Fibroblast of the conjunctiva (primary cell): ENCODE results near the gene TENM4.
A peak's percentile ranks its signal among the peaks of the same experiment; 100 is the strongest.
"Not testable (repeated sequence)": the region's sequence is repeated elsewhere in the genome, so short reads cannot be mapped to it uniquely, and the experiment has no call there.

ENCODE experiments used
- DNase-seq: peaks from one replicate; pipeline ENCODE4 v3.0.0-alpha.2; 2010; ENCODE audit warnings: low read depth

The TENM4 gene

DNA sequence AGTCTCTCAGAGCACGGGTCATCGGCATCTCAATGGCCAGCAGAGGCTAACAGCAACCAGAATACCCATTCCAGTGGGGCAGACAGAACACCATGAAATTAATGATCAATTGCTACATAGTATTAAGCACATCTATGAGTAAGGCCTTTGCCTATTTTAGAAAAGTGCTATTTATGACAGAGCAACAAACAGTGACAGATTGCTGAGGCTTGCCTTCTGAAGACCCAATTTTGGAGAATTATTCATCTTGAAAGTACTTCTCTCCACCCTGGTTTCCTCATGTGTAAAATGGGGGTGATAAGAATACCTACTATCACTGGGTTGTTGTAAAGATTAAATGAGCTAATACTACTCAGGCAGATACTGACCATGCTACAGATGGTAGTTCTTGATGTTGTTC is 232.7 kb downstream of the TENM4 start:
- DNase-seq = no peak

DNA sequence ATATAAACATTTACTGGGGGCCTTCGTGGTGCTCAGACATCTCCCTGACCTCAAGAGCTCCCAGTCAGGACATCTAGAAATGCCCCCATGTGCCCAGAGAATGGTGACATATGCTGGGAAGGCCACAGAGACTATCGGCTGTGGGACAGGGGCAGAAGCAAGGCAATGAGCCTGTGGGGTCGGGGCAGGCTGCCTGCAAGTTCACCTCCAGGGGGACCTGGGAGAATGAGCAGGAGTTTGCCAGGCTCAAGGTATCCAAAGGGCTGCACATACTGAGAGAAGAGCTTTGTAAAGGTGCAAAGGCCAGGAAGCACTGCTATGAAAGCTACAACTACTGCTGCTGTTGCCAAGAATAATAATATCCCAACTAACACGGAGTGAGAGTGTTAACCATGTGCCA is 233.9 kb downstream of the TENM4 start:
- no peak for DNase-seq

DNA sequence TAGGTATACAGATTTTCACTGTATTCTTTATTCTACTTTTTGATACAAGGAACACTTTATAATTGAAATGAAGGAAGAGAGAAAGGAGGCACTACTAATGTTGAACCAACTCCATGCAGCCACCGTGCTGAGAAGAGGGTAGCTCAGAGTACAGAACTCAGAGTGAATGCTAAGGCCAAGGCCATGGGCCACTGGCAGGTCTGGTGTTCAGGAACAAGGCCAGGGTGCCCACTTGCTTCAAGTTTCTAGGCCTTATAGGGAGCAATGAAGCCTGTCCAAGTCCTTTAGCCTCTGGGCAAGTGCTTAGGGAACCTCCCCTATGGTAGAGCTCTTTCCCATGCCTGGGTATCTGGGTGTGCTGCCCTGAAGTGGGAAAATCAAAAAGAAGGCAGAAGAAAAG is 235.0 kb downstream of the TENM4 start:
- DNase-seq = no peak

DNA sequence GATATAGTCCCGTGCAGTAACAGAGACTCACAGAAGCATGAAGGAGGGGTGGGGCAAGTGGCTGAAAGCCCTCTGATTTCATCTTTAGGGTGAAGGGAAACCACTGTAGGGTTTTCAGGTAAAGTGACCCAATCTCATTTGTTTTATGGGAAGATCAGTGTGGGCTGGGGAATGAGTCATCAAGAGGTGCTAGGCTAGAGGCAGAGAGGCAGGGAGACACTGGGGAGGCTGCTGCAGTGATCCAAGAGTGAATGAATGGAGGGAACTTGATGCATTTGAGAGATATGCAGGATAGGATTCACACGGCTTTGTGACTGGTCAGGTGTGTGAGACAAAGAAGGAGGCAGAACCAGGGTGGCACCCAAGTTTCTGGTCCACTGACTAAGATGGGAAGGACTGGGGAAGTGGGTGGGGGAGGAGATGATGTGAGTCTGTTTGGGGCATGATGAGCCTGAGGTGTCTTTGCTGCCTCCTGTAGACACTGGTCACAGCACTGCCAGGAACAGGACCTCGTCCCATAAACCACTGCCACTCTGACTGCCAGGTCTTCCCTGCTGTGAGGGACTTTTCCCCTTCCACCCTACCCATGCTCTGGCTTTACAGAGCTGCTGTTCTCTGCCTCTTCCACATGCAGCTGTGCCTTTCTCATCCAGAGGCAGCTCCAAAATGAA is 239.0 kb downstream of the TENM4 start:
- DNase-seq = no peak

DNA sequence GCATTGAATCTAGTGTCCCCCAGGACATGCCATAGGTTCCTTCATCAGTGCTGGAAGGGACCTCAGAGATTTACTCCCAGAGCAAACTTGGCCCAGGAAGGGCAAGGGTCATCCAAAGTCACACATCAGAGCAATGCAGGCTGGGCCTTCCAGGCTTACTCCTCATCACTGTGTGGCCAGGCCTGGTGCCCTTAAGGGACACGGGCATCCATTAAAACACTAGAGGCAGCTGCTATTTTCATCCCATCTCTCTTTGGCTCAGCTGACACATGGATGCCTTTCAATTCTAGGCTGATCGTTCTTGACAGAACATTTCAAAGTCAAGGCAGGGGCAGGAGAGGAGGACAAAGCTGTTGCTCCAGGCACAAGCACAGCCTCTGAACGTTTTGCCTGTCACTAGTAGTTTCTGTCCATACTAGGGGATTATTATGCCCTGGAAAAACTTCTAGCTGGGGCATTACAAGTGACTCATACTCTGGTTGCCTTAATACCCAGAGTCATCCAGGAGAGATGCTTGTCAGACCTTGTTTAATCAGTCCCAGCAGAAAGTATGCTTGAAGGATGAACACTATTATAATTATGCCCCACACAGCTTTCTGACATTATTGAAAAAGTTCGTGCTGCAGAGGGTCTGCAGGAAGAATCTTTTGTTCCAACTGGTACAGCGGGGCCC is 240.3 kb downstream of the TENM4 start:
- DNase-seq = no peak

DNA sequence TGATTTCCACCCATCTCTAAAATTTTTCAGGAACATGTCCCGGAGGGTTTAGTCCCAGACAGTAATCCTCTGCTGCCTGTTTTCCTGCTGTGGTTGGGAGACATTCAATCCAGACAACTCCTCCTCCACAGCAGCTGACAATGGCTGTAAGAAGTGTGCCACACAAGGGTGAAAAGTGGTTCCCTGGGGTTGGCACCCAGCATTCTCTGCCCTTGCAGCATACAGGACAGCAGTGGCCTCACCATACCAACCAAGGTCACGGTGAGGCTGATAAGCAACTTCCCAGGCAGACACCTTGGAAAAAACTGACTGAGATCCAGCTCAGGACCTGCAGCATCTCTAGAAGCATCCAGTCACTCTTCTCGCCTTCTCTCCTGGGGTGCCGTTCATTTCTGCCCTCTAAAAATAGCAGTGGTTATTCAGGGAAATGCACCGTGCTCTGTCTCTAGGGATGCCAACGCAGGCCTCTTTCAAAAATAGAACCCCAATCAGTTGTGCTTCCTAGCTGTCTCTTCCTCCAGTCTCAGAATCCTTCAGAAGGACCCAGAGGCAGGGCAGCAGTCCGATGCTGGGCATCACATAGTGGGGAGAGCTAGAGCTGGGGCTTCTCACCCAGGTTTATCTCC is 241.0 kb downstream of the TENM4 start:
- no peak for DNase-seq

DNA sequence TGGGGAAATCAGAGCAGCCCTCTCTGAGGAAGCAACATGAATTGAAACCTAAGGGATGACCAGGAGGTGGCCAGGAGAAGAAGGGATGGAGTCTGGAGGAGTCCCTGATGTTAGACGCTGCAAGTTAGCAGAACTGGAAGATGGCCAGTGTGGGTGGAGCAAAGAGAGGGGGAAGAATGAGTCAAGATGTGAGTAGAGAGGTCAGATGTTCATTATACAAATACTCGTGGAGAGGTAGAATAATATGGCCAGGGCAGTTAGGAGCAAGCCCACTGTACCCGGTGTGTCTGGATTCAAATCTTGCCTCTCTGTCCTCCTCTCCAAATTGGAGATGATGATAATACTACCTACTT is 242.0 kb downstream of the TENM4 start:
- DNase-seq = no peak

DNA sequence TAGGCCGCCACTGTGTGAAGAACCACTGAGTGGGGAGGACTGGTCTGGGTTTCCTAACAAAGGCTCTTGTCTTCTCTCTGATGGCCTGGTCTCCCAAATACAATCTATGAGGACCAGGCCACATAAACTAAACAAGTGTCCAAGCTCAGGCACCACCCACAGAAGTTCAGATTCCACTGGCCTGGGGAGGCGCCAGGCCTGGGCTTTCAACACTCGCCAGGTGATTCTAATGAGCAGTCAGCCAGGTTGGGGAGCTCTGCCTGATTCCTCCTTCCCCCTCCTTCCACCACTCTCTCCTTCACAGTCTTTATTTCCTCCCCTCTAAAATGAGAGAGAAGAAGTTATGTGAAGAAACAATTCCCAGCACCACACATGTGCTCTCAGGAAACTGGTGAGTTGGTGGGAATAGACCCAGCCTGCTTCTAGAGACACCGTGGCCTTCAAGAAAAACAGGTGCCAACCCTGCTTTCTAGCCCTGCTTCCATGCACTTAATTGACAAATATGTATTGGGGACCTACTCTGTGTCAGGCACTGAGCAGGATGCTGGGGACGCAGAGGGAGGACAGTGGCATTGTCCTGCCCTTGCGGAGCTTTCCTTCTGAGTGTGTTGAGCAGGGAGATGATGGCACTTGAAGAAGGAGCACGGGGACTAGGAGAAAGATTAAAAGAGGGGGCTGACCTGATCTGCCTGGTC is 242.5 kb downstream of the TENM4 start:
- no peak for DNase-seq

DNA sequence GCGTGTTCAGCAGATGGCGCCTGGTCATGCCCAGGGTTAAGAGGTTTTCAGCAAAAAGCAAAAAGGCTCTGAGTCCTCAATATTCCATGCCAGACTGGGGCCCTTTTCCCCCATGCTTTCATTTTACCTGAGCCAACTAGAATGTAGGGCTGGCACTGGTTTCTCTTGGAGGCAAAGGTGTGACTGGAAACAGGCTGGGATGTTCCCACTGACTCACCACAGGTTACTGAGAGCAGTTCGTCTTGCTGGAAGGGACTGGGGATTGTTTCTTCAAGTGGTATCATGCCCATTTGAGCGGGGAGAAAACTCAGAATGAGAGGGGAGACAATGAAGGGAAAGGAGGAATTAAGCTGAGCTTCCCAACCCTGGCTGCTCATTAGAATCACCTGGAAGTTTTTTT is 243.9 kb downstream of the TENM4 start:
- no peak for DNase-seq

DNA sequence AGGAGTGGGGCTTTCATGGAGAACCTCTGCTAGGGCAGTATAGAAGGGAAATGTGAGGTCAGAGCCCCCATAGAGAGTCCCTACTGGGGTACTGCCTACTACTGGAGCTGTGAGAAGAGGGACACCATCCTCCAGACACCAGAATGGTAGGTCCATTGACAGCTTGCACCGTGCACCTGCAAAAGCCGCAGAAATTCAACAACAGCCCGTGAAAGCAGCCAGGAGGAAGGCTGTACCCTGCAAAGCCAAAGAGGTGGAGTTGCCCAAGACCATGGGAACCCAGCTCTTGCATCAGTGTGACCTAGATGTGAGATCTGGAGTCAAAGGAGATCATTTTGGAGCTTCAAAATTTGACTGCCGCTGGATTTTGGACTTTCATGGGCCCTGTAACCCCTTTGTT is 245.6 kb downstream of the TENM4 start:
- DNase-seq = no peak

DNA sequence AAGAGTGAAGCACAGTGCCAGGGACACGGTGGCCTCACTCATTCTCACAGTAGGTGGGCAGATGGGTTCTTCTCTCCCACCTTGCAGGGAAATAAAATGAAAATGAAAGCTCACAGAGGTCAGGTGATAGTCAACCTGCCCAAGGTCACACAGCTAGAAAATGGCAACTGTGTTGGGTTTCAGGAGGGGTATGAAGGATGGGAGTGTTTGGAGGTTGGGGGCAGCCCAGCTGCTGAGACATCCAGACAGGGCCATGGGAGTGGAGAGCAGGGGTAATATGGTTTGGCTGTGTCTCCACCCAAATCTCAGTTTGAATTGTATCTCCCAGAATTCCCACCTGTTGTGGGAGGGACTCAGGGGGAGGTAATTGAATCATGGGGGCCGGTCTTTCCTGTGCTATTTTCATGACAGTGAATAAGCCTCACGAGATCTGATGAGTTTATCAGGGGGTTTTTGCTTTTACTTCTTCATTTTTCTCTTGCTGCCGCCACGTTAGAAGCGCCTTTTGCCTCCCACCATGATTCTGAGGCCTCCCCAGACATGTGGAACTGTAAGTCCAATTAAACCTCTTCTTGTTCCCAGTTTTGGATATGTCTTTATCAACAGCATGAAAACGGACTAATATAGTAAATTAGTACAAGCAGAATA is 247.0 kb downstream of the TENM4 start:
- no peak for DNase-seq

DNA sequence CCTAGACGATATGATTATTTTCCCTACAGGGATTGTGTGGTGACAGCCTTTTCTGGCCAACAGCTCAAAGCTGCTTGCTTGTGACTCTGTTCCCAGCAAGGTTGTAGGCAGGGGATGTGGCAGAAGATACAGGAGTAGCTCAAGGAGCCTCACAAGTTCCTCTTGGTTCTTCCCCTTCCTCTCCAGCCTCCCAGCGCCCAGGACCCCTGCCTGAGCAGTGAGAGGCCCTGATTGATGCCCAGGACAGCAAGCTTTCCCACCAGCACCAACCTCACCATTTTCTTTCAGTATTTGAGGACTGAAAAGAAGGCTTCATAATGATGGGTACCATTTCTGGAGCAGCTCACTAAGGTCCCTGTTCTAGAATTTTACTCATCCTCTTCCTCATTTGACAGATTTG is 248.0 kb downstream of the TENM4 start:
- no peak for DNase-seq

DNA sequence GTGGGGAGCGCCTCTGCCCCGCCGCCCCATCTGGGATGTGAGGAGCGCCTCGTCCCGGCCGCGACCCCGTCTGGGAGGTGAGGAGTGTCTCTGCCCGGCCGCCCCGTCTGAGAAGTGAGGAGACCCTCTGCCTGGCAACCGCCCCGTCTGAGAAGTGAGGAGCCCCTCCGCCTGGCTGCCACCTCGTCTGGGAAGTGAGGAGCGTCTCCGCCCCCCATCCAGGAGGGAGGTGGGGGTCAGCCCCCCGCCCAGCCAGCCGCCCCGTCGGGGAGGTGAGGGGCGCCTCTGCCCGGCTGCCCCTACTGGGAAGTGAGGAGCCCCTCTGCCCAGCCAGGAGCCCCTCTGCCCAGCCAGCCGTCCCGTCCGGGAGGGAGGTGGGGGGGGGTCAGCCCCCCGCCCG is 249.1 kb downstream of the TENM4 start:
- DNase-seq = not testable (repeated sequence)

DNA sequence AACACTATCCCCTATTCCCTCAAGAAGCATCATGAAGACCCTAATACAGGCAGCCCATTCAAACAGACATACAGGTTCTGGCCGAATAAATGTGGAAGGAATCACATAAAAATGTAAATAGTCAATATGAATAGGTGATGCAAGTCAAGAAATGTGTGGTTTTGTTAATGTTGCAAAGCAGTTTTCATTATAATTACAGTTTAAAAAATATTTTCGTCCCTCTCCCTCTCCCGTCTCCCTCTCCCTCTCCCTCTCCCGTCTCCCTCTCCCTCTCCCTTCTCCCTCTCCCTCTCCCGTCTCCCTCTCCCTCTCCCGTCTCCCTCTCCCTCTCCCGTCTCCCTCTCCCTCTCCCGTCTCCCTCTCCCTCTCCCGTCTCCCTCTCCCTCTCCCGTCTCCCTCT is 250.3 kb downstream of the TENM4 start:
- not testable (repeated sequence) for DNase-seq

DNA sequence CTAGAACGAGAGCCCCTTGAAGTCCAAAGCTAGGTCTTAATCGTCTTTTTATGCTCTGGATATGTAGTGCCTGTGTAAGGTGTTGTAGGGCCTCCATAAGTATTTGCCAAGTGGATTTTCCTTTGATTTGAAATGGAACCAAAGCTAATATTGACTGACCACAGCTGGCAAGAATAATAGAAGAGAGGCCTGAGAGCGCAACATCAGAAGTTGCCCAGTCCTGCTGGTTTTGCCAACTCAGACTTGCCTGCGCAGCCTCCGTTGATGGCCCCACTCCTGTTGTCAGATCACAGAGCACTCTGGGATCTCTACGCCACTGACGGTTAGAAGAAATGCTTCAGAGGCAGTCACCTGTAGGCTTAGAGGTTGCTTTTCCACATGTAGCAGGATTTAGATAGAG is 251.2 kb downstream of the TENM4 start:
- DNase-seq = no peak

DNA sequence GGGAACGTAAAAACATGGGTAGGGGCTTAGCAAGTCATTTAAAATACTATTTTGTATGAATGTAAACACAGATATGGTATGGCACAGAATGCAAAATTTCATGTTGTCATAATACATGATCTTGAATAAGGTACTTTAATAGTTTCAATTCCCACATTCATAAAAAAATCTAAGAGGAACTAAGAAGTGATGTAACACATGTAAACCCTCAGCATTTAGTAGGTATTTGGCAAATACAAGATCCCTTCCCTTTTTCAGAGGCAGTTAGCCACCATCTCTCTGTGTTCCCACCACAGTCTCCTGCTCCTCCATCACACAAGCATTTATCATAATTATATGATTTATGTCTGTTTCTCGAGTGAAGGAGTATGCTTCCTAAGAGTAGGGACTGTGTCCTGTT is 251.8 kb downstream of the TENM4 start:
- no peak for DNase-seq

DNA sequence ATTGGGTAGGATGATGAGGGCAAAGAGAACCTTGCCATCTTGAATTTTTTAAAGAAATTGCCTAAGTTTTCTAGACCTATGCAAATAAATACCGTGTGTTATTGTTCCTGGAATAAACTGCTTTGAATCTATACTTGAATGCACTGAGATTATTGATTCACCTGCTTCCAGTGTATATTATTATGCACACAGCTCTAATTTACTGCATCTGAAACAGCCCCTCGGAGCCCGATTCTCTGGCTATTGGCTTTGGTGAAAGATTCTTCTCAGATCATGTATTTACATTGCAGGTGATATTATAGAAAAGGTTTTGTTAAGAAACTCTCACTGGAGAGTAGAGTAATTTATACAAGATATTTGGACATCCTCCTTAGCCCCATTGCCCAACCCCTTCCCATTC is 254.2 kb downstream of the TENM4 start:
- no peak for DNase-seq

DNA sequence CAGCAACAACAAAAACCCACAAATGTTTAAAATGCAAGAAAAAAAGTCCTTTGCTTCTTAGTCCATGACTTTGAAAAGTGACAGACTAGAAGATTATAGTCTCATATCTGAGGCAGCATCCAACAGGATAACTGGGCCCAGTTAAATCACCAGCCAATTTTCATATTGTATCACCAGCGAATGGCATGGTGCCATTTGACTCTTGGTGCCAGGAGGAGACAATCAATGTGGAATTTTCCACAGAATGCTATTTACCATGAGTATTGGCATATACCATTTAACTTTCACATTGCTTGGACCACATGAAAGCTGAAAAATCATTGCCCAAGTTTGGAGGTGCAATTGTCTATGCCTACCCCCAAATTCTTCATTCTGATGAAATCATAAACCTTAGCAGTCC is 255.5 kb downstream of the TENM4 start:
- DNase-seq = no peak

DNA sequence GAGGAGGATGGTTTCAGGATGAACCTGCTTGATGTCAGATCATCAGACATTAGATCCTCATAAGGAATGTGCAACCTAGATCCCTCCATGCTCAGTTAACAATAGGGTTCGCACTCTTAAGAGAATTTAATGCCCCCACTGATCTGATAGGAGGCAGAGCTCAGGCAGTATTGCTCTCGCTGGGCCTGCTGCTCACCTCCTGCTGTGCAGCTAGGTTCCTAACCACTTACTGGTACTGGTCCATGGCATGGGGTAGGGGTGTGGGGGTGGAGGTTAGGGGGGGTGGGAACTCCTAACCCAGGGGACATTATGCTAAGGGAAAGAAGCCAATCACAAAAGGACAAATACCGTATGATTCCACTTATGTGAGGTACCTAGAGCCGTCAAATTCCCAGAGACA is 256.5 kb downstream of the TENM4 start:
- DNase-seq = no peak

DNA sequence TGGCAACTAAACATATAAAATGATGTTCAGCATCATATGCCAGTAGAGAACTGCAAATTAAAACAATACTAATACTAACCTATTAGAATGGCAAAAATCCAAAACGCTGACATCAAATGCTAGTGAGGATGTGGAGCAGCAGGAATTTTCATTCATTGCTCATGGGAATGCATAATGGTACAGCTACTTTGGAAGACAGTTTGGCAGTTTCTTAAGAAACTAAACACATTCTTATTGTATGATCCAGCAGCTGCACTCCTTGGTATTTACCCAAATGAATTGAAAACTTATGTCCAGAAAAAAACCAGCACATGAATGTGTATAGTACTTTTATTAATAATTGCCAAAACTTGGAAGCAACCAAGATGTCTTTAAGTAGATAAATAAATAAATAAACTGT is 258.0 kb downstream of the TENM4 start:
- peak; percentile 58 for DNase-seq

DNA sequence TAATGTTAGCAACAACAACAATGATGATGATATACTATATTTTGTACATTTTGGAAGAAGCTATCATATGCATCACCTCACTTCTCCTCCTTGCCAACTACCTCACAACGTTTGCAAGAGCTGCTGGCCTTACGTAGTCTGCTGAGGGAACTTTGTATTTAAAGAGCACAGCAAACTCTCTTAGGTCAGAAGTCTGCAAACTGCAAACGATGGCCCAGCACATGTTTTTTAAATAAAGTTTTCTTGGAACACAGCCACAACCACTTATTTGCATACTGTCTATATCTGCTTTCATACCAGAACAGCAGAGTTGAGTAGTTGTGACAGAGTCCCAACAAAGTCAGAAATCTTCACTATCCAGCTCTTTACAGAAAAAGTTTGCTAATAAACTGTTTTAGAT is 261.7 kb downstream of the TENM4 start:
- DNase-seq = no peak
